Stimulated activated CD4-positive, alpha-beta T cell treated with anti-CD3 and anti-CD28 coated beads, Interleukin-1b, Interleukin-23, amount 100 ng/mL, for 24 hours (primary cell): ENCODE data around the gene RAB11FIP3.
A peak's percentile ranks its signal among the peaks of the same experiment; 100 is the strongest.

ENCODE experiments used
- DNase-seq, 4 experiments: peaks; one replicate each; pipeline ENCODE4 v3.0.0-alpha.2; 2020; ENCODE audit warnings: low read depth in 4 of 4, low spot score in 1 of 4

RAB11FIP3 gene

GRCh38 chr16:565419-566330 lies 140.2 kb downstream of the RAB11FIP3 start:
- DNase-seq, result no peak

GRCh38 chr16:566475-567372 lies 141.3 kb downstream of the RAB11FIP3 start, which contains the start of gene NHLRC4:
TSS of gene NHLRC4 (plus strand) at chr16:567005. CDS start at chr16:568048, 1,043 bp downstream.
- DNase-seq, result peak in 2 of 4 experiments; percentile 19 to 37

DNA sequence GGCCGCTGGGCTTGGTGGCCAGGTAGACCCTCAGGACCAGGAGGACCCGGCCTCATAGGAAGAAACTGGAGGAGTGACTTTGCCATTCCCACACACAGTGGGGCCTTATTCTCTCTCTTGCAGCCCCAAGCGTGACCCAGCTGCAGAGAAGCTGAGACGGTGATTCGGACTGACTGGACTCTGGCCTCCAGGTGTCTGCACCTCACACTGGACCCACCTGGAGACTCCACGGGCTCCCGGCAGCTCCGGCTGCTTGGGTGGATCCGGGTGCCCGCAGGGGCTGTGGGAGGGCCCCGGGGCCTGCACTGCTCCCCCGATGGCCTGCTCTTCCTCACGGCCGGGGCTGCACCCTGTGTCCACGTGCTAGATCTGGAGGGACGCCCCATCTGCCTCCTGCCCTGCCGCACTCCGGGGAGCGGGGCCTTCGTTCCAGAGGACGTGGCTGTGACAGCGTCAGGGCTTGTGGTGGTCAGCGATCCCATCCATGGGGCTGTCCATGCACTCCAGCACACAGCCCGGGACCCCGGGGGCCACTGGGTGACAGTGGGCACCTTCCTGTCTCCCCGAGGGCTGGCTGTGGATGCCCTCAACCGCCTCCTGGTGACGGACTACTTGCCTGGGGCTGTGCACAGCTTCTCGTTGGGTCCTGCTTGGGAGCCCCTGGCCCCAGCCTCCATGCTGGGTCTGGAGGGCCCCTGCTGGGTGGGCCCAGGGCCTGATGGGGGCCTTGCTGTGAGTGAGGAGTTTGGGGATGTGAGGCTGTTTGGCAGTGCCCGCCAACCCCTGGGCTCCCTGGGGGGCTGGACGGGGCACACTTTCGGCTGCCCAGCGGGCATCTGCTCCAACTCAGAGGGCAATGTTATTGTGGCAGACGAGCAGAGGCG lies 142.2 kb downstream of the RAB11FIP3 start:
- DNase-seq, result no peak

- no peak for DNase-seq
Observed at GRCh38 chr16:568401-569258, 143.2 kb downstream of the RAB11FIP3 start.

- peak; percentile 32 to 61 (median 49) for DNase-seq
Observed at GRCh38 chr16:569445-570254, 144.2 kb downstream of the RAB11FIP3 start, which contains the start of gene PIGQ. TSS of gene PIGQ (plus strand) at chr16:569968. CDS start at chr16:574075, 4,107 bp downstream.
